ENCODE results near the gene TNFRSF19. TPM values are rescaled to one million over a fixed set of nuclear protein-coding genes. Genes with fewer than 3 reads are reported as not detected.

Gene TNFRSF19
- total RNA-seq, 1 experiment from 2014 or later: 63.4 TPM

- Histone ChIP-seq H3K4me1 (peaks cover 22% of the 10 kb centered on the region), H3K4me3 (ENCODE audit: low read depth, low read length) (no peak overlapping the region), H3K27me3 (replicated peaks; ENCODE audit: control insufficient read depth, insufficient read depth, low read length) (no peaks in the 10 kb centered on the region), H3K9me3 (no peaks in the 10 kb centered on the region), H3K36me3 (ENCODE audit: control insufficient read depth, insufficient read depth, low read length) (no peaks in the 10 kb centered on the region)
- Mint-ChIP-seq H3K36me3 (ENCODE audit: insufficient read depth, unreplicated experiment) (no peaks in the 10 kb centered on the region), H3K27me3 (ENCODE audit: insufficient read depth, unreplicated experiment) (no peaks in the 10 kb centered on the region), H3K4me1 (ENCODE audit: low read depth, unreplicated experiment) (peaks cover 38% of the 10 kb centered on the region), H3K4me3 (ENCODE audit: unreplicated experiment) (no peak overlapping the region), H3K9me3 (ENCODE audit: unreplicated experiment) (peaks cover 15% of the 10 kb centered on the region), H3K27ac (ENCODE audit: unreplicated experiment) (peak overlapping the region; percentile 73)
- ChIA-PET POLR2A (no interaction called here), CTCF (interaction anchor here (0.6 to 1.2 kb wide), 2 partner anchors 171 to 541 kb away, joined by 3 read pairs; no protein-coding TSS in a partner anchor)
- BruUV-seq (replicated peaks): no TSS peak
- DNase-seq: no peak
- intact Hi-C loops (cut with micrococcal nuclease; ENCODE audit: unreplicated experiment): loop anchor here (2.0 kb wide), 1 partner anchor 24 kb away; no protein-coding TSS in a partner anchor
- no peak for TF ChIP-seq CTCF (IDR thresholded peaks at IDR 0.05; ENCODE audit: insufficient read depth in 1 of 2, low read depth in 1 of 2, low read length in 1 of 2, severe bottlenecking in 1 of 2, unreplicated experiment in 1 of 2)
These were observed 148.8 kb downstream of the TNFRSF19 start for GRCh38 chr13:23718996-23719395.

- Mint-ChIP-seq H3K4me3 (ENCODE audit: unreplicated experiment) (no peak overlapping the region), H3K9me3 (ENCODE audit: unreplicated experiment) (peaks cover 9% of the 10 kb centered on the region)
- POLR2A ChIA-PET: no interaction called here
These were observed 152.7 kb downstream of the TNFRSF19 start for GRCh38 chr13:23722726-23723453.

GRCh38 chr13:23723471-23723870, 153.3 kb downstream of the TNFRSF19 start:
- no peaks in the 10 kb centered on the region for H3K36me3 ChIP-seq (ENCODE audit: control insufficient read depth, insufficient read depth, low read length)
- ChIA-PET CTCF (interaction anchor here (1.1 kb wide), 1 partner anchor 145 kb away, joined by 9 read pairs; no protein-coding TSS in a partner anchor), POLR2A (no interaction called here)
- Mint-ChIP-seq H3K4me3 (ENCODE audit: unreplicated experiment) (no peak overlapping the region), H3K27me3 (ENCODE audit: insufficient read depth, unreplicated experiment) (no peaks in the 10 kb centered on the region), H3K36me3 (ENCODE audit: insufficient read depth, unreplicated experiment) (no peaks in the 10 kb centered on the region), H3K4me1 (ENCODE audit: low read depth, unreplicated experiment) (peaks cover 31% of the 10 kb centered on the region), H3K27ac (ENCODE audit: unreplicated experiment) (no peak overlapping the region), H3K9me3 (ENCODE audit: unreplicated experiment) (peaks cover 9% of the 10 kb centered on the region)
- no peak overlapping the region for H3K4me3 ChIP-seq (ENCODE audit: low read depth, low read length)
- no peaks in the 10 kb centered on the region for H3K27me3 ChIP-seq (replicated peaks; ENCODE audit: control insufficient read depth, insufficient read depth, low read length)
- TF ChIP-seq CTCF (IDR thresholded peaks at IDR 0.05; ENCODE audit: insufficient read depth in 1 of 2, low read depth in 1 of 2, low read length in 1 of 2, severe bottlenecking in 1 of 2, unreplicated experiment in 1 of 2): no peak
- no peaks in the 10 kb centered on the region for H3K9me3 ChIP-seq
- DNase-seq: no peak
- H3K4me1 ChIP-seq: peaks cover 12% of the 10 kb centered on the region
- BruUV-seq (replicated peaks): no TSS peak
- intact Hi-C loops (cut with micrococcal nuclease; ENCODE audit: unreplicated experiment): no loop called here

More at GRCh38 chr13:23722726-23723453, 152.7 kb downstream of the TNFRSF19 start:
- H3K36me3 ChIP-seq (ENCODE audit: control insufficient read depth, insufficient read depth, low read length): no peaks in the 10 kb centered on the region
- no TSS peak for BruUV-seq (replicated peaks)
- H3K9me3 ChIP-seq: no peaks in the 10 kb centered on the region
- Mint-ChIP-seq H3K27ac (ENCODE audit: unreplicated experiment) (no peak overlapping the region), H3K36me3 (ENCODE audit: insufficient read depth, unreplicated experiment) (no peaks in the 10 kb centered on the region), H3K27me3 (ENCODE audit: insufficient read depth, unreplicated experiment) (no peaks in the 10 kb centered on the region), H3K4me1 (ENCODE audit: low read depth, unreplicated experiment) (peaks cover 36% of the 10 kb centered on the region)
- H3K4me1 ChIP-seq: peaks cover 18% of the 10 kb centered on the region
- intact Hi-C loops (cut with micrococcal nuclease; ENCODE audit: unreplicated experiment): no loop called here
- TF ChIP-seq CTCF (IDR thresholded peaks at IDR 0.05; ENCODE audit: insufficient read depth in 1 of 2, low read depth in 1 of 2, low read length in 1 of 2, severe bottlenecking in 1 of 2, unreplicated experiment in 1 of 2): no peak
- no peak for DNase-seq
- CTCF ChIA-PET: interaction anchor here (1.1 kb wide), 1 partner anchor 144 kb away, joined by 9 read pairs; no protein-coding TSS in a partner anchor
- no peak overlapping the region for H3K4me3 ChIP-seq (ENCODE audit: low read depth, low read length)
- no peaks in the 10 kb centered on the region for H3K27me3 ChIP-seq (replicated peaks; ENCODE audit: control insufficient read depth, insufficient read depth, low read length)
